ENCODE measurements around the gene CLCN2.

CLCN2 gene

DNA sequence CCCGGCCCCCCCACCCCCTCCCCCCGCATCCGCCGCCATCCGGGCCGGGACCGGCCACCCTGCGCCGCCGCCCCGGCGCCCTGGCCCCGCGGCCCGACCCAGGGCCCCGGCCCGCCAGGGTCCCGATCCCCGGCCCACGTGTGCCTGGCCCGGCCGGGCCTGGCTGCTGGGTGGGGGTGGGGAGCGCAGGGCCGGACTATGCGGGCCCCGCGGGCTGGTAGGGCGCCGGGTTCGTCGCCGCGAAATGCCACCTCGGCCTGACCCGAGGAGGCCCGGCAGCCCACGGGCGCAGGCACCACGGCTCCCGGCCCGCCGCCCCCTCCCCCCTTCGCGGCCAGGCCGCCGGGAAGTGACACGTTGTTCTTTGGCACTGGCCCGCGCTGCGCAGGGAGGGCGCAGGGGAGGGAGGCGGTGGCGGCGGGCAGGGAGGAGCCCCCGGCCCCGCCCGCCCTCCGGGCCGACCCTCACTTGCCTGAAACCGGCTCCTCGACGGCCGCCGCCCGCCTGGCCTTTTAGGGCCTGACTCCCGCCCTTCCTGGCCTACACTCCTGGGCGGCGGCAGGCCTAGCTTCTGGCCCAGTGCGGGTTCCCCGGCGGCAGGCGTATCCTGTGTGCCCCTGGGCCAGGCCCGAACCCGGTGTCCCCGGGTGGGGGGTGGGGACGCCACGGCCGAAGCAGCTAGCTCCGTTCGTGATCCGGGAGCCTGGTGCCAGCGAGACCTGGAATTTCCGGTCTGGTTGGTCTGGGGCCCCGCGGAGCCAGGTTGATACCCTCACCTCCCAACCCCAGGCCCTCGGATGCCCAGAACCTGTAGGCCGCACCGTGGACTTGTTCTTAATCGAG, 46.5 kb downstream of the CLCN2 start:
- H3K27ac ChIP-seq, result peak overlapping the region; percentile 86 to 100 (median 97)

DNA sequence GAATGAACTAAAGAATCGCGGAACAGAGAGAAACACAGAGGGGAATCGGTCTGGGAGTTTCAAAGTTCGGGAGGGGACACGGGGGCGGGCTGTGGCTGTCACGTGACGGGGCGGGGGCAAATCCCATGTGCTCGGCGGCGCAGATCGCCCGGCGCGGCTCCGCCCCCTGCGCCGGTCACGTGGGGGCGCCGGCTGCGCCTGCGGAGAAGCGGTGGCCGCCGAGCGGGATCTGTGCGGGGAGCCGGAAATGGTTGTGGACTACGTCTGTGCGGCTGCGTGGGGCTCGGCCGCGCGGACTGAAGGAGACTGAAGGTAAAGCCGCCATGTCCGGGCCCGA, 47.1 kb downstream of the CLCN2 start, which contains the start of gene EIF4G1:
Gene EIF4G1, plus strand, starts transcription at position 244 of the 337 bp plus-strand sequence. CDS start 1,191 bp downstream, outside the sequence.
- H3K4me3 ChIP-seq, result peak within 1 kb of the TSS; percentile 70 to 85 (median 83)
- peak within 1 kb of the TSS; percentile 86 to 100 (median 97) for H3K27ac ChIP-seq

More for the DNA sequence above, 46.5 kb downstream of the CLCN2 start:
- peak overlapping the region; percentile 70 to 85 (median 83) for H3K4me3 ChIP-seq

DNA sequence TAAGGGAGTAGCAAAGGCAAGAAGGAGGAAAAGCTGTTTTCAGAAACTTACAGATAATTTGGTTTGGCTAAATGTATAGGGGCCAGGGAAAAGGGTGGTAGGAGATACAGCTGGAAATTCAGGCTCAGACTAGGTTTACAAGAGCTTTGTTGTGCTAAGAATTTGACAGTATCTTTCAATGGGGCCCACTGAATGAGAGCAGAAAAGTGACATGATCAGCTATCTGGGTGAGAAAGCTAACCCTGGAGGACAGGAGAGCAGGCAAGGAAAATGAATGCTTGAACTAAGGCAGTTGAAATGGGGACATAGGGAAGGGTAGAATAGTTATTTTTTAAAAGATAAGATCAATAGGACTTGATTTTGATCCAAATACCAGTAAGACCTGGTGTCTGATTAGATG, 49.8 kb downstream of the CLCN2 start:
- H3K4me3 ChIP-seq, result no peak overlapping the region

DNA sequence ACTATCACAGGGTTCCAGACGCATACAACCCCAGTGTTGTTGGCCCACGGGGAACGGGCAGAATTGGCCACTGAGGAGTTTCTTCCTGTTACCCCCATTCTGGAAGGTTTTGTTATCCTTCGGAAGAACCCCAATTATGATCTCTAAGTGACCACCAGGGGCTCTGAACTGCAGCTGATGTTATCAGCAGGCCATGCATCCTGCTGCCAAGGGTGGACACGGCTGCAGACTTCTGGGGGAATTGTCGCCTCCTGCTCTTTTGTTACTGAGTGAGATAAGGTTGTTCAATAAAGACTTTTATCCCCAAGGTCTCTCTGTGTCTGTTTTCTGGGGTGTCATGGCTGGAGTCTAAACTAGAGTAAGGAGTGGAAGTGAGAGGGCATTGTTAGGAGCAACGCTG, 52.7 kb downstream of the CLCN2 start:
- no peak overlapping the region for H3K4me3 ChIP-seq
- no peak overlapping the region for H3K27ac ChIP-seq

More for the DNA sequence above, 49.8 kb downstream of the CLCN2 start:
- no peak overlapping the region for H3K27ac ChIP-seq

DNA sequence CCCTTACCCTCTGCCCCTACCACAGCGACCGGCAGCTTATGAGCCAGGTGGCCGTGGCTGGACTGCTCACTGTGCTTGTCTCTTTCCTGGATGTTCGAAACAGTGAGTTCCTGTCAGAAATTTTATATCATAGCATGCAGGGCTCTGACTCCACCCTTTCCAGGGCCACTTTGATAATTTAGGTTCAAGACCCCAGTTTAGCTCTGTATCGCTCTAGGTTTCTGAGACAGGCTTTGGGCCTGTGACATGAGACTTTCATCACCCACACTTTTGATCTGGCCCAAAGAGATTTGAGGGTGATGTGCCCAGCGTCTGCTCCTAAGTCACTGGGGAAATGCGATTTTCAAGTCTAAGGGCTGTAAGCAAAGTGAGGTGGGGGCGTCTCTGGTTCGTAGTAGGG, 53.5 kb downstream of the CLCN2 start:
- Histone ChIP-seq H3K4me3 (no peak overlapping the region), H3K27ac (no peak overlapping the region)

DNA sequence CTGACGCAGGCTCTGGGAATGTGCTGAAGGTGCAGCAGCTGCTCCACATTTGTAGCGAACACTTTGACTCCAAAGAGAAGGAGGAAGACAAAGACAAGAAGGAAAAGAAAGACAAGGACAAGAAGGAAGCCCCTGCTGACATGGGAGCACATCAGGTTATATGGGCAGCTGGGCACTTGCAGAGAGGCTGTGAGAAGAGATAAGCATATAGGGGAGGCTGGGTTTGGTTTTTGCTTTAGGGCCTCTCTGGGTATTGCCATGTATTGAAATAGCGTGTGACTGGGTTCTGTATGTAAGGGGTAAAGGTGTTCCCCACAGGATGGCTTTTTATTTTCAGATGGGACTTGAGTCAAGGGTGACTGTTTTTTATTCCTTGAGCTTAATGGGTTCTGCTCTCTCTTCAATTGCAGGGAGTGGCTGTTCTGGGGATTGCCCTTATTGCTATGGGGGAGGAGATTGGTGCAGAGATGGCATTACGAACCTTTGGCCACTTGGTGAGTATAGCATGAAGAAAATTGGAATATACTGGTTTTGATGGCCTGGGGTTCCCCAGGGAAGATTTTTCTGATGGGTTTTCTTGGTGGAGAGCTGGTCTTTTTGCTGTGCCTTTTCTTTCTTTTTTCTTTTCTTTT, 54.9 kb downstream of the CLCN2 start:
- Histone ChIP-seq H3K4me3 (no peak overlapping the region), H3K27ac (no peak overlapping the region)

DNA sequence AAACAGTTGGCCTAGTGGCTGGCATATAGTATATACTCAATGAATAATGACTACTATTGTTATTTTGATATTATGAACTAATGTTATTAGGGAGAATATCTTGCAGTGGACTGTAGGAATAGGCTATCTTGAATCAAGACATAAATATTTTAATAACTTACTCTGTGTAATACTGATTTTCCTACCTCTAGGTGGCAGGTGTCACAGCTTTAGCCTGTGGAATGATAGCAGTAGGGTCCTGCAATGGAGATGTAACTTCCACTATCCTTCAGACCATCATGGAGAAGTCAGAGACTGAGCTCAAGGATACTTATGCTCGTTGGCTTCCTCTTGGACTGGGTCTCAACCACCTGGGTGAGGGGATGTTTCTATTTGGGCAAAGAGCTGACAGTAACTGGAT, 55.8 kb downstream of the CLCN2 start:
- Histone ChIP-seq H3K4me3 (no peak overlapping the region), H3K27ac (no peak overlapping the region)

DNA sequence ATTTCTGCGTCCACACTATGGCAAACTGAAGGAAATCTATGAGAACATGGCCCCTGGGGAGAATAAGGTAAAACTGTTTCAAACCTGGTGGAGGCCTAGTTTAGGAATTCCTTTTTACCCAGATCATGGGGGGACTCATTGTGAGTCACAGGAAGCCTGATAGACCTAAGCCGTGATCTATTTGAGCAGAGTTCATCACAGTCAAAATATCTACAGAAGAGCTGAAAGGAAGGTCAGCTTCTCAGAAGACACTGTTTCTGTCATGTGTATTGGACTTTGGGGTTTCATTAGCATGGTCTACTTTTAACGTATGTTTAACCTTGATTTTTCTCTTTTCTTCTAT, 61.1 kb downstream of the CLCN2 start:
- Histone ChIP-seq H3K27ac (peak overlapping the region in 6 of 21 experiments; percentile 78 to 90 (median 84)), H3K4me3 (peak overlapping the region in 6 of 7 experiments; percentile 71 to 95 (median 88))

DNA sequence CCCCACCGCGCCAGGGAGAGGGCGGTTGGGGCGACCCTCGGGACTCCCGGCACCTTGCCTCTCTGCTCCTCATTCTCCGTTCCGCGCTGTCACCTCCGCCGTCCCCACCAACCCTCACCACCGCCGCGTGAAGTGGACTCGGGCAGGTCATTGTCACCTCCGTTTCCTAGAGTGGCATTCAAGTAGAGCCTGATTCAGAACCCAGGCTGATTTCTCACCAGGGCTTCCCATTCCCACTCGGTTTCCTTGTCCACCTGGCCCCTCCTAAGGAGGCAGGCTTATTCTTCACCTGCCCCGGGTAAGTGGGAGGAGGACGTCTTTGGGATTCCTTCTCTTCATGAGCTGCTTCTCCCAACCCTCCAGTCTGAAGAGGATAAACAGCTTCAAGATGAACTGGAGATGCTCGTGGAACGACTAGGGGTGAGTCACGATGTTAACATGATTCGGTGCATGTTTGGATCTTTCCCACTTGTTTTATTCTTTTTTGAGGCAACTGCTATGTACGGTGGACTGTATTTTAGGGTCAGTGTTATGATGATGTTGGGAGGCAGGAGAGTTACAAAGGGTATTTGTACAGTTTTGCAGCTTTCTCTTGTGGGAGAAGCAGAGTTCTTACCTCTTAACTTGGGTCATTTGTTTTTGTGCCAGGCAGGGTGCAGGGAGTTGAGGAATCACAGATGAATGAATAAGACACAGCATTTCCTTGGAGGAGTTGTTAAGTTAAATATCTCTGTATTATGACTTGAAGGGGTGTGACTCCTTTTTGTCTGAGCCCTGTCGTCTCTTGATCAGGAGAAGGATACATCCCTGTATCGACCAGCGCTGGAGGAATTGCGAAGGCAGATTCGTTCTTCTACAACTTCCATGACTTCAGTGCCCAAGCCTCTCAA, 61.7 kb downstream of the CLCN2 start:
- Histone ChIP-seq H3K4me3 (peak overlapping the region; percentile 71 to 95 (median 87)), H3K27ac (peak overlapping the region; percentile 15 to 92 (median 84))

DNA sequence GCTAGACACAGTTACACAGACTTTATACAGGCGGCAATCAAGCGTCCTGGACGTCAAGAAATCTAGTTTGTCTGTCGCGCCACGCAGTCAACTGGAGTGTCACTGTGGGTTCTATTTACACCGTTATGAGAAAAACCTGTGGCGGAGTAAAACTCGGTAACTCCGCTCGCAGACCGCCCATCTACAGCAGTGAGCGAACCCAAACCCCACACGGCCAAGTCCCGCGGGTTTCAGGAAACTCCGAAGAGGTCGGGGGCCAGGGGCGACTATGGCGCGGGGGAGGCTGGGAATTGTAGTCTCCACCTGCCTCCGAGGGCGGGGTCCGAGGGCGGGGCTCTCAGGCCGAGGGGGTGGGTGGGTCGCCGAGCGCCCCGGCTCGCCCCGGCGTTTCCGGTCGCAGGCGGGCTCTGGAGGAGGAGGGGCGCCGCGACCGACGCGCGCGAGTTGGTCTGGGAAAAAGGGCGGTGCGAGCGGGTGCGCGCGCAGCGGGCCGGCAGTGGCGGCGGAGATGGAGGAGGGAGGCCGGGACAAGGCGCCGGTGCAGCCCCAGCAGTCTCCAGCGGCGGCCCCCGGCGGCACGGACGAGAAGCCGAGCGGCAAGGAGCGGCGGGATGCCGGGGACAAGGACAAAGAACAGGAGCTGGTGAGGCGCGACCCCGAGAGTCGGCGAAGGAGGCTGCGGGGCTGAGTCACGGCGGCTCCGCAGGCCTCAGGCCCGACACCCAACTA, 62.5 kb downstream of the CLCN2 start, which contains the start of gene PSMD2:
Gene PSMD2, plus strand, starts transcription at position 483 of the 729 bp plus-strand sequence. Its CDS starts 26 bp downstream, at position 509.
- peak within 1 kb of the TSS; percentile 71 to 95 (median 87) for H3K4me3 ChIP-seq
- peak within 1 kb of the TSS; percentile 15 to 92 (median 86) for H3K27ac ChIP-seq

DNA sequence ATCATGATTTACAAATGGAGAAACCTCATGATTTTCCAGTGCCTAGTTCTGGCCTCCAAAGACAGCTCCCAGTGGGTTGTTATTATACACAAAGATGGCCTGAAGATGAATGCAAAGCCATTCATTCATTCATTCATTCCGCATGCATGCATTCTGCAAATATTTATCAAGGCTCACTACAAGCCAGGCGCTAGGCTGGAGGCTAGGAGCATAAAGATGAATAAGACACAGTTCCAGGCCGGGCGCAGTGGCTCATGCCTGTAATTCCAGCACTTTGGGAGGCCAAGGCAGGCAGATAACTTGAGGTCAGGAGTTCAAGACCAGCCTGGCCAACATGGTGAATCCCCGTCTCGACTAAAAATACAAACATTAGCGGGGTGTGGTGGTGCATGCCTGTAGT, 64.8 kb downstream of the CLCN2 start:
- Histone ChIP-seq H3K4me3 (no peak overlapping the region), H3K27ac (no peak overlapping the region)

Data from skin epidermis (tissue), 12 donors.